Nephron progenitor cell (in vitro differentiated cells): Measurements from ENCODE around the gene C12orf42.

Source experiments
- DNase-seq: peaks from one replicate; pipeline ENCODE4 v3.0.0; 2021
- H3K27ac Mint-ChIP-seq: 2 replicates; pipeline ENCODE4 v1.8.0; 2021; ENCODE audit warnings: mild to moderate bottlenecking, moderate library complexity, mixed read lengths
- H3K27me3 Mint-ChIP-seq: 2 replicates; pipeline ENCODE4 v1.8.0; 2021; ENCODE audit warnings: mild to moderate bottlenecking, low read depth, mixed read lengths; ENCODE audit not compliant: poor library complexity
- H3K36me3 Mint-ChIP-seq: 2 replicates; pipeline ENCODE4 v1.8.0; 2021; ENCODE audit warnings: low read depth, mixed read lengths
- H3K4me1 Mint-ChIP-seq: 2 replicates; pipeline ENCODE4 v1.8.0; 2021; ENCODE audit warnings: mixed read lengths
- H3K4me3 Mint-ChIP-seq: 2 replicates; pipeline ENCODE4 v1.8.0; 2021; ENCODE audit warnings: mild to moderate bottlenecking, moderate library complexity, mixed read lengths
- H3K9me3 Mint-ChIP-seq: 2 replicates; pipeline ENCODE4 v1.8.0; 2021; ENCODE audit warnings: mild to moderate bottlenecking, moderate library complexity, mixed read lengths
- TF ChIP-seq, protein P1 (sequence below): fragments of 200-600 bp; sonication (generic); IDR thresholded peaks from 2 replicates; pipeline ENCODE4 v1.5.0; 2021; ENCODE audit warnings: antibody characterized with exemption

C12orf42 gene

DNA sequence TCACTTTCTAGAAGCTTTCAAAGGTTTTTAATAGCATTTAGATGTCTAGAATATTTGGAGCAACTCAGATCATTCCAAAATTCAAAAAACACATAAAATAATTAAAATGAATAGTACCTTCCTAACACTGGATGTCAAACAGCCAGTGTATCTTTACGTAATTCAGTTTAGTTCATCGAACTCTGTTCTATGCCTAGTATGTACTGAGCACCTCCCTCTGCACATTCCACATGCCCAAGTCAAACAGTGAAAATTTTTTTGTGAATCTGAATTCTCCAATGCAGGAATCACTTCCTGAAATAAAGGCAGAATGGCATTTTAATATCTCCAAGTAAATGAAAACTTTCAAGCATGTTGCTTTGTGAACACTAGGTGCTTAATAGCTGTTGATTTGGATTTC, 192.3 kb downstream of the C12orf42 start:
- Mint-ChIP-seq H3K36me3 (no peaks in the 10 kb centered on the region), H3K27ac (no peak overlapping the region), H3K9me3 (no peaks in the 10 kb centered on the region), H3K27me3 (peaks cover 73% of the 10 kb centered on the region), H3K4me1 (peaks cover 5% of the 10 kb centered on the region), H3K4me3 (no peak overlapping the region)
- TF ChIP-seq, protein P1, sequence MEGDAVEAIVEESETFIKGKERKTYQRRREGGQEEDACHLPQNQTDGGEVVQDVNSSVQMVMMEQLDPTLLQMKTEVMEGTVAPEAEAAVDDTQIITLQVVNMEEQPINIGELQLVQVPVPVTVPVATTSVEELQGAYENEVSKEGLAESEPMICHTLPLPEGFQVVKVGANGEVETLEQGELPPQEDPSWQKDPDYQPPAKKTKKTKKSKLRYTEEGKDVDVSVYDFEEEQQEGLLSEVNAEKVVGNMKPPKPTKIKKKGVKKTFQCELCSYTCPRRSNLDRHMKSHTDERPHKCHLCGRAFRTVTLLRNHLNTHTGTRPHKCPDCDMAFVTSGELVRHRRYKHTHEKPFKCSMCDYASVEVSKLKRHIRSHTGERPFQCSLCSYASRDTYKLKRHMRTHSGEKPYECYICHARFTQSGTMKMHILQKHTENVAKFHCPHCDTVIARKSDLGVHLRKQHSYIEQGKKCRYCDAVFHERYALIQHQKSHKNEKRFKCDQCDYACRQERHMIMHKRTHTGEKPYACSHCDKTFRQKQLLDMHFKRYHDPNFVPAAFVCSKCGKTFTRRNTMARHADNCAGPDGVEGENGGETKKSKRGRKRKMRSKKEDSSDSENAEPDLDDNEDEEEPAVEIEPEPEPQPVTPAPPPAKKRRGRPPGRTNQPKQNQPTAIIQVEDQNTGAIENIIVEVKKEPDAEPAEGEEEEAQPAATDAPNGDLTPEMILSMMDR = no peak
- DNase-seq = no peak

DNA sequence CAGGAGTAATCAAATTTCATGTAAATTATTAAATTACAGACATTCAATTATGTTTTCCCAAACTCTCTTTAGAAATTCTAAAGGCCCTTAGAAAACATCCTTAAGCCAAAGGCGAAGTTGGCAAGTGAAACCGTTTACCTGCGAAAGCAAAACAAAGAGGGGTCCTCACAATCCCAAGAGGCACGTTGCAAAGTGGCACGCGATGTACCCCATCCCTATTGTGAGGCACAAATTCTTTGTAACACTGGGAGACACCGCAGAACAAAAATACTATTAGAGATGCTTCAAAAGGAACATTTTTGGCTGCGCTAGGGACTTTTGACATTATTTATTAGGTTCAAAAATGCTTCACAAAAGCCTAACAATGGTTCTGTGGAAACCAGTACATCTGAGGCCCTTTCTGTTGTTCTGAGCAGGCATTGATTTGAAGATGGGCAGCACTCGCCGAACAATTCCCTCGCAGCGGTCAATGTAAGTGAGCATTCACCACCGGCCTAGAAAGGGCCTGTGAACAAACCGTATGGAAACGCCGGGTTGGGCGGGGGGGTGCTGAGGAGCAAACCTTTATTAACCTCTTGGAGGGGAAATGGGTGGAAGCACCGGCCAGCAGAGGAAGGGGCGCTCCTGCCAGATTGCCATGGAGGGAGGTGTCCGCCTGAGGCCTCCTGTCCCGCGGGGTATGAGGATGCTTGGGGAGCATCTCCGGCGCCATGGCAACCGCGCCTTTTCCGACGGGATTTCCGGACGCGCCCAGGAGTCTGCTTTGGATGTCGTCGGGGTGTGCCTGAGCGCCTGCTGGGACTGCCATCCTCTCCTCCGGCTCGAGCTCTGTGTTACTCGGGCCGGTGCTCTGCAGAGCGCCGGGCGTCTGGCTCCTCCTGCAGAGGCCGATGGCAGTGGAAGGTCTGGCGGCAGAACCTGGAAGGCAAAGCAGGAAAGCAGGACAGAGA, 193.9 kb downstream of the C12orf42 start:
- TF ChIP-seq, protein P1 = no peak
- no peaks in the 10 kb centered on the region for H3K36me3 Mint-ChIP-seq
- DNase-seq = peak; percentile 50
- H3K27ac Mint-ChIP-seq = no peak overlapping the region
- peaks cover 68% of the 10 kb centered on the region for H3K27me3 Mint-ChIP-seq
- peaks cover 5% of the 10 kb centered on the region for H3K4me1 Mint-ChIP-seq
- H3K9me3 Mint-ChIP-seq = no peaks in the 10 kb centered on the region
- H3K4me3 Mint-ChIP-seq = peak overlapping the region; percentile 49

DNA sequence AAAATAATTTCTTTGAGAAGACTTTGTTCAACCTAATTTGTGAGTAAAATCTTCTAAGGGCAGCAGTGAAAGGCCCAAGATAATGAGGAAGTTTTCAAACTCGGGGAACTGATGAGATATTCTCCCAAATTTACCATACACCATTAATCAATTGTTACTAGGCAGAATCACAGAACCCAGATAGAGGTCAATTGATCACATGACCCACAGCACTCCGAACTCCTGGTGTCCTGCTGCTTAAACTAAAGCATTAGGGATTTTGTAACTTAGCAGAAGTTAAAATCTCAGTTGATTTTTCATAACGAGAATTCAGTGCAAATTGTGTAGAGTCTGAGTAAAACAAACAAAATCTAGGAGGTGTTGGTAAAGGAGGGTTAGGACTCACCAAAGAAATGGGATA, 207.8 kb downstream of the C12orf42 start:
- no peak overlapping the region for H3K27ac Mint-ChIP-seq
- H3K36me3 Mint-ChIP-seq = no peaks in the 10 kb centered on the region
- H3K9me3 Mint-ChIP-seq = peaks cover 14% of the 10 kb centered on the region
- H3K4me1 Mint-ChIP-seq = no peaks in the 10 kb centered on the region
- DNase-seq = no peak
- peaks cover 6% of the 10 kb centered on the region for H3K27me3 Mint-ChIP-seq
- H3K4me3 Mint-ChIP-seq = no peak overlapping the region
- TF ChIP-seq, protein P1 = no peak

DNA sequence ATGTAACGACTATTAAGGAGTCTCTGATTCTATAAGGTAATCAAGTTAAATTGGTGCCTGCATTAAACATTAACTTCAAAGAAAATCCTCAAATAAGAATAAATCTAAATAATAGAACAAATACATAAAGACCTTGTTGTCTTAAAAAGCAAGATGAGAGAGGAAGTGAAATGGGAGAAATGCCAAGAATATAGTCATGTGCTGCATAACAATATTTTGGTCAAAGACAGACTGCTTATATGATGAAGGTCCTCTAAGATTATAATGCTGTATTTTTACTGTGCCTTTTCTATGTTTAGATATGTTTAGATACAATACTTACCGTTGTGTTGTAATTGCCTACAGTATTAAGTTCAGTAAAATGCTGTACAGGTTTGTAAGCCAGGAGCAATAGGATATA, 213.6 kb downstream of the C12orf42 start:
- DNase-seq = no peak
- no peaks in the 10 kb centered on the region for H3K36me3 Mint-ChIP-seq
- H3K9me3 Mint-ChIP-seq = no peaks in the 10 kb centered on the region
- H3K4me3 Mint-ChIP-seq = no peak overlapping the region
- H3K27ac Mint-ChIP-seq = no peak overlapping the region
- peaks cover 11% of the 10 kb centered on the region for H3K27me3 Mint-ChIP-seq
- H3K4me1 Mint-ChIP-seq = no peaks in the 10 kb centered on the region
- TF ChIP-seq, protein P1 = no peak

DNA sequence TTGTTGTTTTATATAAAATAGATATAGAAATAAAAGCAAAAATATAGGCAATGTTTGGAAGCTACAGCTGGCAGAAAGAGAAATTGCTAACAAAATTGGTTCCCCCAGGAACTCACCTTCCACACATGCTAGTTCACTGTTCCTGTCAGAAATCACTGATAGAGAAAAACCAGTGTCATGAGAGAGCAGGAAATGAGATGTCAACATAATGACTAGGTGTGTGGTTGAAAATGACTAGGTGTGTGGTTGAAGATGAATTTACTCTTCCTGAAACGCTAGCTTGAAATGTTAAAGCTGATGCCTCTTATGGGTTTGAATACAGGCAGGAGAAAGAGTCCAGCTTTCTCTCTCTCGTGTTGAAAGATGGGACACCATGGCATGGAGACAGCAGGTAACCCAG, 216.3 kb downstream of the C12orf42 start:
- no peak for DNase-seq
- H3K27ac Mint-ChIP-seq = no peak overlapping the region
- no peaks in the 10 kb centered on the region for H3K4me1 Mint-ChIP-seq
- H3K27me3 Mint-ChIP-seq = peaks cover 14% of the 10 kb centered on the region
- TF ChIP-seq, protein P1 = no peak
- H3K9me3 Mint-ChIP-seq = no peaks in the 10 kb centered on the region
- H3K36me3 Mint-ChIP-seq = no peaks in the 10 kb centered on the region
- no peak overlapping the region for H3K4me3 Mint-ChIP-seq

DNA sequence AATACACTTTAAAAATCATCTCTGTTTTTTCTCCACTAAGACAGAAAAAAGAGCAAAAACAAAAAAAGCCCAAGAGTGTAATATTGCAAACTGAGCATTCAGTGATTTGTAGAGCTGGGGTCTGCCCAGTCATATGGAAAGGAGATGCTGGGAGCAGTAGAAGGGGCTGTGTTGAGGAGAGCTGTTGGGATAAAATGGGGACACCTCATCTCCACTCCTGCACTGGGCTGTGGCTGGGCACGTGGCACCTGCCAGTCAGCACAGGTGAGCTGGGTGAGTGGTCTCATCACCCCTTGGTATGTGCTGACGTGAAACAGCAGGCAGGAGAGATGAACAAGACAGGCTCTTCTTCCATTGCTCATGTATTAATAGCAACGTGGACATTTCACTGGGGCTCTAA, 217.4 kb downstream of the C12orf42 start:
- Mint-ChIP-seq H3K36me3 (no peaks in the 10 kb centered on the region), H3K4me1 (no peaks in the 10 kb centered on the region), H3K9me3 (no peaks in the 10 kb centered on the region), H3K27me3 (peaks cover 14% of the 10 kb centered on the region), H3K27ac (no peak overlapping the region), H3K4me3 (no peak overlapping the region)
- TF ChIP-seq, protein P1 = no peak
- no peak for DNase-seq
